Endometrium (tissue), 2 donors: ENCODE results near the gene DGKQ.
"Not testable (repeated sequence)": the region's sequence is repeated elsewhere in the genome, so short reads cannot be mapped to it uniquely, and the experiment has no call there.

Source experiments
- FAIRE-seq: peaks from 2 replicates; lab custom pipeline; 2012; peaks lifted over from hg19 to GRCh38; lab: Jason Lieb, UNC
- donor health status: control.
- donor health status: control.

DGKQ gene

DNA sequence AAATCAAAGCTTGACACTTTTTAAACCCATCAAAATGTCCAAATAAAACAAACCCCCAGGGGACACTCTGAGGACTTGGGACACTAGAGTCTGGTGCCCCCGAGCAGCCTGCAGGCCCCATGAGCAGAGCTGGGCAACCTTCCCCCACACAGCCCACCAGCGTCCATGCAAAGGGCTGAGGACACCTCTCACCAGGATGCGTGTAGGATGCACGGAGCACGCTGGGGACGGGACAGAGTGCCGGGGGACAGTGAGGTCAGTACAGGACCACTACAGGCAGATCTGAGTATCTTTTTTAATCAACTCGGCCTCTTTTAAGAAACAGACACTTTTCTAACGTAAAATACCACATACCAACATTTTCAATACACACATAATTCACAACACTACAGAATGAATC is 48.2 kb downstream of the DGKQ start:
- FAIRE-seq, result no peak

DNA sequence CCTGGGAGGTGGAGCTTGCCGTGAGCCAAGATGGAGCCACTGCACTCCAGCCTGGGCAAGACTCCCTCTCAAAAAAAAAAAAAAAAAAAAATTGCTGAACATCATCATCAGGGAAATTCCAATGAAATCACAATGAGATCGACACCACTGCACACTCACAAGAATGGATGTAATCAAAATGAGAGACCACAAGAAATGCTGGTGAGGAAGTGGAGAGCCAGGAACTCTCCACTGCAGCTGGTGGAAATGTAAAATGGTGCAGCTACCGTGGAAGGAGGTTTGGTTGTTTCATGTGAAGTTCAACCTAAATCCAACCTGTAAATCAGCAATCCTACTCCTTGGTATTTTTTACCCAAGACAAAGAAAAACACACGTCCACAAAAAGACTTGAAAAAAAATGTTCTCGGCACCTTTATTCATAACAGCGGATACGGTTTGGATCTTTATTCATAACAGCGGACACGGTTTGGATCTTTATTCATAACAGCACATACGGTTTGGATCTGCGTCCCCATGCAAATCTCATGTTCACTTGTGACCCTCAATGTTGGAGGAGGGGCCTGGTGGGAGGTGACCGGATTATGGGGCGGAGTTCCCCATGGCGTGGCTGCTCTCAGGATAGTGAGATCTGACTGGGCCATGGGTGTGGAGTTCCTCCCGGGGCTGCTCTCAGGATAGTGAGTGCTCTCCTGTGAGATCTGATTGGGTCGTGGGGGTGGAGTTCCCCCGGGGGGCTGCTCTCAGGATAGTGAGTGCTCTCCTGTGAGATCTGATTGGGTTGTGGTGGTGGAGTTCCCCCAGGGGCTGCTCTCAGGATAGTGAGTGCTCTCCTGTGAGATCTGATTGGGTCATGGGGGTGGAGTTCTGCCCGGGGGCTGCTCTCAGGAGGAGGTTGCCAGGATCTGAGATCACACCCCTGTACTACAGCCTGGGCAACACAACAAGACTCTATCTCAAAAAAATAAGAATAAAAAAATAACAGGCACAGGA is 49.0 kb downstream of the DGKQ start:
- no peak for FAIRE-seq

DNA sequence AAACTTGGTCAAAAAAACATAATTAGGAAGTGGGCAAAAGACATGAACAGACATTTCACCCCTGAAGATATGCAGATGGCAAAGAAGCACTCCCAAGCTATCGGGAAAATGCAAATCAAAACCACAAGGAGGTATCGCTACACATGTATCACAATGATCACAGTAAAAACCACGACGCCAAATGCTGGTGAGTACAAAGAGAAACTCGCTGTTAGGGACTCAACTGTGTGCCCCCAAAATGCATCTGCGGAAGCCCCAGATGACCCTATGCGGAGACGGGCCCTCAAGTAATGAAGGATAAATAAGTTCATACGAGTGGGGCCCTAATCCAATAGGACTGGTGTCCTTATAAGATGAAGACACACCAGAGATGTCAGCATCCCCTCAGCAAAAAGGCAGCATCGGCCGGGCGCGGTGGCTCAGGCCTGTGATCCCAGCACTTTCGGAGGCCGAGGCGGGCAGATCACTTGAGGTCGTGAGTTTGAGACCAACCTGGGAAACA is 51.5 kb downstream of the DGKQ start:
- no peak for FAIRE-seq

DNA sequence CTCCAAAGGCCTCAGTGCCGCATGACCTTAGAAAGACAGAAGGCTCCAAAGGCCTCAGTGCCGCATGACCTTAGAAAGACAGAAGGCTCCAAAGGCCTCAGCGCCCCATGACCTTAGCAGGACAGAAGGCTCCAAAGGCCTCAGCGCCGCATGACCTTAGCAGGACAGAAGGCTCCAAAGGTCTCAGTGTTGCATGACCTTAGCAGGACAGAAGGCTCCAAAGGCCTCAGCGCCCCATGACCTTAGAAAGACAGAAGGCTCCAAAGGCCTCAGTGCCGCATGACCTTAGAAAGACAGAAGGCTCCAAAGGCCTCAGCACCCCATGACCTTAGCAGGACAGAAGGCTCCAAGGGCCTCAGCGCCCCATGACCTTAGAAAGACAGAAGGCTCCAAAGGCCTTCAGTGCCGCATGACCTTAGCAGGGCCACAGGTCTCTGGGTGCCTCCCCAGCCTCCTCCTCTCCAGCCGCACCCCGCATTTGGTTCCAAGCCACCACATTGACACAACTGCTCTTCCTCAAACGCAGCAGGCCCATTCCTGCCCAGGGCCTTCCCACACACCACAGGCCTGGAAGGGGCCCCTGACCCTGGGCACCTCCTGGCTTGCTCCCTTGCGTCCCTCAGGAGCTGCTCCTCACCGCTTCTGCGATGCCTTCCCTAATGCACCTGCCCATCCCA is 54.2 kb downstream of the DGKQ start:
- FAIRE-seq, result not testable (repeated sequence)

DNA sequence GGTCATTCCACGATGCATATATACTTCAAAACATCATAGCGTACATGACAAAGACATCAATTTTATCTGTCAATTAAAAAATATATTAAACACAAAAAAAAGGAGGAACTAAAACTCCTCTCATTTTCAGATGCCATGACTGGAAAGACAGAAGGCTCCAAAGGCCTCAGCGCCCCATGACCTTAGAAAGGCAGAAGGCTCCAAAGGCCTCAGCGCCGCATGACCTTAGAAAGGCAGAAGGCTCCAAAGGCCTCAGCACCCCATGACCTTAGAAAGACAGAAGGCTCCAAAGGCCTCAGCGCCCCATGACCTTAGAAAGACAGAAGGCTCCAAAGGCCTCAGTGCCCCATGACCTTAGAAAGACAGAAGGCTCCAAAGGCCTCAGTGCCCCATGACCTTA is 54.8 kb downstream of the DGKQ start:
- not testable (repeated sequence) for FAIRE-seq

DNA sequence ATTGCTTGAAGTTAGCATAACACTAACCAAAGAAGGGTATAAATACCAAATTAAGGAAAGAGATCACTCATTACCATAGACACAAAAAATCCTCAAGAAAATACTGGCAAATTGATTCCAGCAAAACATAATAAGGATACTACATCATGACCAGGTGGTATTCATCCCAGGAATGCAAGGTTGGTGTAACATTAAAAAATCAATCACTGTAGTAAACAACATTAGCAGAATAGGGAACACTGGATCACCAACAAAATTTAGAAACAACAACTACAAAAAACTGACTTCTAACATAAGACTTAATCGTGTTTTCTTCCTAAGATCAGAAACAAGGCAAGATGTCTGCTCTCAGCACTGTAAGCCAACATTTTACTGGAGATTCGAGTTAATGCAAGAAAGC is 55.4 kb downstream of the DGKQ start:
- no peak for FAIRE-seq

DNA sequence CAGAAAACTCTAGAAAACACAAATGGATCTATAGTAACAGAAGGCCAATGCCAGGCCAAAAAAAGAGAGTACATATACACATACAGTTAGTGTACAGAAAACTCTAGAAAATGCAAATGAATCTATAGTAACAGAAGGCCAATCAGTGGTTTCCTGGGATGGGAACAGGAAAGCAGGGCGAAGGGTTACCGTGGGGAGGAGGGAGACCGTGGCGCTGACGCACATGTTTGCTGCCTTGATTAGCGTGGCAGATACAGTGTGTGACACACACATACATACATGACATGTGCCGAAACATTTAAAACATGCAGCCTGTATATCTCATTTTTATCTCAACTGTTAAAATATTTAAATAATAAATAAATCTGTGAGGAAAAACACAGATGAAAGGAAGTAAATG is 55.9 kb downstream of the DGKQ start:
- no peak for FAIRE-seq

DNA sequence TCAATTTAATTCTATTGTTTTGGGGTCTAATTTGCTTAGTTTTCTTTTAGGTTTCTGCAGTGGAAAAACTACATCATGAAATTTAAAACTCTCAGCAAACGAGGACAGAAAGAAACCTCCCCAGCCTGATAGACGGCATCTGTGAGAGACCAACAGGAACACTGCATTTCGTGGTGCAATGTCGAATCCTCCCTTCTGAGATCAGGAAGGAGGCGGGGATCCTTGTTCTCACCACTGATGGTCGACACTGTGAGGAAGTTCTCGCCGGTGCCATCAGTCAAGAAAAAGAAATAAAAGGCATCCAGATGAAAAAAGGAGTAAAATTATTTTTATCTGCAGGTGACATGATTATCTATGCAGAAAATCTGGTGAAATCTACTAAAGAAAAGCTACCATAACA is 57.8 kb downstream of the DGKQ start:
- no peak for FAIRE-seq

DNA sequence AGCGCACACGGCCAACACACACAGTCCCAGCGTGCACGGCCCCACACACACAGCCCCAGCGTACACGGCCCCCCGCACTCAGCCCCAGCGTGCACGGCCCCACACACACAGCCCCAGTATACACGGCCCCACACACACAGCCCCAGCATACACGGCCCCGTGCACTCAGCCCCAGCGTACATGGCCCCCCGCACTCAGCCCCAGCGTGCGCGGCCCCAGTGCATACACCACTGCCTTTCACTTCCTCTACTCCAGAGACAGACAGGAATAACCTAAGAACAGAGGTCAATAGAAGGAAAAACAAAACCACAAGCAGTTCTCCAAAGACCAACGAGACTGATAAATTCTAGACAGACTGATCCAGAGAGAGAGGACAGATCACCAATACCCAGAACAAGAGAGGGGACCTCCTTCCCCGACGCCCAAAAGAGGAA is 58.3 kb downstream of the DGKQ start:
- no peak for FAIRE-seq

DNA sequence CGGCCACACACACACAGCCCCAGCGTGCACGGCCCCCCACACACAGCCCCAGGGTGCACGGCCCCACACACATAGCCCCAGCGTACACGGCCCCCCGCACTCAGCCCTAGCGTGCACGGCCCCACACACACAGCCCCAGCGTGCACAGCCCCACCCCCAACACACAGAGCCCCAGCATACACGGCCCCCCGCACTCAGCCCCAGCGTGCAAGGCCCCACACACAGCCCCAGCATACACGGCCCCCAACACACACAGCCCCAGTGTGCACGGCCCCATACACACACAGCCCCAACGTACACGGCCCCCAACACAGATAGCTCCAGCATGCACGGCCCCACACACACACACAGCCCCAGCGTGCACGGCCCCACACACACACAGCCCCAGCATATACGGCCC is 58.8 kb downstream of the DGKQ start:
- FAIRE-seq, result no peak

DNA sequence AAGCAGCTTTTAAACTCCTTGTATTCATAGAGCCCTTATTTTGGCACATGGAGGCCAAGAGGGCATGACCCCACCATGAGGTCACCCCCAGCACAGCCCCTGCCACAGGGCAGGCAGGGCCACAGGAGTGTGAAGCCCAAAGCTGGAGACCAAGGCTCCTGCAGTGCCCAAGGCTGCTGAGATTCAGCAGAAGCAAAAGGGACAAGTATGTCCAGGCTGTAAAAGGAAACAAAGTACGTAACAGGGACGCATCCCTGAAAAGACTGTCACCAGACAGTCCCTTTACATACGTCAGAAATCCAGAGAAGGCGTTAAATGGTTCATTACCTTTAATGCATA is 60.1 kb downstream of the DGKQ start:
- no peak for FAIRE-seq

DNA sequence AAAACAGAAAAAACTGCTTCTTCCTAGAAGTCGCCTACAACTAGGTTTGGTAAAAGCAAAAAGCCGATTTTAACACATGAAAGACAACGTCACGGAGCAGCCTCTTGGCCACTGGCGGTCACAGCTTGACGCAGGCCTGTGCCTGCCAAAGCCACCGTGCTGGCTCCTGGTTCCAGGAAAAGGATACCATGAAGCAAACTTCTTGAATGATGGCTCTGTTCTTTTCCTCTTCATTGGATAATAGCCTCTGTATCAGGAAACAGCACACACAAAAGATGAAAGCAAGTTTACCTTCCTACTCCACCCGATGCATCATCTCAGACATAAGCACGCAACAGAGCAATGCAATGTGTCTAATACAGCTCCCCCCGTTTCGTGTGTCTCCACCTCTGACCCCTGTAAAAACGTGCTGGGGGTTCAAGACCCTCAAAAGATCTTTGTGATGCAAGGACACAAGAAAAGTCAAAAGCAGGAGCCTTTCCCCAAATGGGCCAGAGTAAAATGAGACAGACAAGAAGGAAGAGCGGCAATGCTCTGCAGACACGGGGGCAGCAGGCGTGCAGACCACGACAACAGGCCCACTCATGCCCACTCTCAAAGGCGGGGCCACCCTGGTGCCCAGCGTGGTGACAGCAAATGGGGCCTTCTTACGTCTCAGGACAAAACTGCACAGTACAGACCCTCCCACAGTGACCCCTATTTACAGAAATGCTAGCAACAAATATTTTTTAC is 60.7 kb downstream of the DGKQ start:
- FAIRE-seq, result no peak

DNA sequence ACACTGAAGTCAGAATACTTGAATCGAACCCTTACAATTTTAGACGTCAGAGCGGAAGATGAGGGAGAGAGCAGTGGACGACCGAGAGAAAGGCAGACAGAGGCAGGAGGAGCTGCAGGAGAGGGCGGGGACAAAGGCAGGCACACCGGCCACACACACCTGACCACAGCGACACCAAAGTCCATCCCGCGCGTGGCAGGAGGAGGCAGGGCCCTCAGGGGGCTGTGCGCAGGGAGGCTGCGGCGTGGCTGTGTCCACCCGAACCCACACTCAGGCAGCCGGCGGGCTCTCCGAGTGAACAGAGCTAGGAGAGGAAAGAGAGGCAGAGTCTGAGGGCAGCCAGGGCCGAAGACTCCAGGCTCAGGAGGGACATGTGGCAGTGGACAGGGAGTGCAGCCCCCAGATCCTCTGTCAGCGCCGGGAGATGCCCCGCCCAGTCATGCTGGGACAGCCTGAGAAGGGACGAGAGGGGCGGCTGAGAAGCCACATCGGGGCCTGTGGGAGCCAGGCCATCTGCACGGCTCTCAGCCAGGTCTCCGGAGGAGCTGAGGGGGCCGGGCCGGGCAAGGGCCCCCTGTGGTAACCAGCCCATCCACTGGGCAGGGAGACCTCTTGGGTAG is 61.4 kb downstream of the DGKQ start:
- FAIRE-seq, result no peak

DNA sequence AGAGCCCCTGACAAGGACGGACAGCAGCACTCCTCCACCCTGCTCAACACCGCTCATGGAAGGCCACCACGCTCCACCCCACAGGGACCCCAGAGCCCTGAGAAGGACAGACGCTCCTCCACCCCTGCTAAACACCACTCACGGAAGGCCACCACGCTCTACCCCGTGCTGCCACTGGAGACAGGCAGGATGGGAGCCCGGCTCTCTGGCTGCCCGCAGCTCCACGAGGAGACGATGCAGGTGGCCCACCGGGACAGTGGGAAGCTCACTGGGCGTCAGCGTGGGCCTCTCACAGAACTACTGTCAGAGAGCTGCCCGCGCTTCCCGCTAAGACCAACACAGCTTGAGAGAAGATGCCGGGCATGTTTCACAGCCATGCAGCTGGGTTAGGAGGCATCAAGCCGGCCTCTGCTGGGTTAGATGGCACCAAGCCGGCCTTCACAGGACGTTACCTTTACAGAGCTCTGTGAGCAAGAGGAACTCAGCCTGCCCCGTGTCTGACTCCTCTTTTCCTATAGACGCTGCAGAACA is 62.1 kb downstream of the DGKQ start:
- FAIRE-seq, result no peak

DNA sequence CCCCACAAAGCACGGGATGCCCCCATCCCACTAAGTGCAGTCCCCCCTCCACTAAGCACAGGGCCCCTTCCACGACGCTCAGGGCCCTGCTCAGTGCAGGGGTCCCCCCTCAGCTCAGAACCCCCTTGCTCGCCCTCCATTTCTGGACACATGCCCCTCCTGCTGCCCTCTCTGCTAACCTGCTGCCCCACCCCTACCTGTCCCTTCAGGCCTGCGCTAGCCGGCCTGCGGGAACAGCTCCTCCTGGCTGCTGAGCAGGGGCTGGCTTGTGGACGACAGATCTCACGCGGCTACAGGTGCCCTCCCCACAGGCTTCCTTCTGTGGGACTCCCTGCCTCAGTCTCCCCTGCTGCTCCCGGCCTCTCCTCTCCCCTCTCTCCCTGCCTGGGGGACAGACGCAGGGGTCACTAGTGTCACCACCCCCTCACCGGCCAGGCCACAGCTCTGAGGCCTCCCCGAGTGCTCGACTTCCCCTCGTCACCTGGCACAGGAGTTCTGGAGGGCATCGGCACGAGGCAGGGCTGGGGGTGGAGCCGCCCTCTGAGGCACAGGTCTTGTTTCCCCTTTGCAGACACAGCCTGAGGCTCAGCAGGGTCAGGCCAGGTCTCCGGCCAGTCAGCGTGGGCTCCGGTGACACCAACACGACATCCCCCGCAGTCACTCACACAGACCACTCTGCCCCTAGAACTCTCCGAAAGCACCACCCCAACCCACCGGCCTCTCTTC is 62.8 kb downstream of the DGKQ start:
- no peak for FAIRE-seq

DNA sequence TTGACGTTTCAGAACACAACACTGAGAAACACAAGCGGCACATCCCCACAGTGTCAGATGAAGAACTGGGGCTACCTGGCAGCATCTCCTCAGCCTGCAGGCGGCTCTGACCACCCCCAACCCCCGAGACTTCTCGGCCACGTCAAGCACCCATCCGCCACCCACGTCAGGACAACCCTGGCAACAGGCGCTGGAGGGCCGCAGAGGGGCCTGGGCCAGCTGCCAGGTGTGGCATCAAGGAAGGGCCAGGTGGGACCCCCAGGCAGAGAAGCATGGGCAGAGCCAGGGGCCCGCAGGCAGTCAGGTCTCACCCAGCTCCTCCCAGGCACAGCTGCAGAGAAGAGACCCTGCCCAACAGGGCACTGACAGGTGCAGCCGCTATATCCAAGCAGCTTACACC is 63.5 kb downstream of the DGKQ start:
- no peak for FAIRE-seq

DNA sequence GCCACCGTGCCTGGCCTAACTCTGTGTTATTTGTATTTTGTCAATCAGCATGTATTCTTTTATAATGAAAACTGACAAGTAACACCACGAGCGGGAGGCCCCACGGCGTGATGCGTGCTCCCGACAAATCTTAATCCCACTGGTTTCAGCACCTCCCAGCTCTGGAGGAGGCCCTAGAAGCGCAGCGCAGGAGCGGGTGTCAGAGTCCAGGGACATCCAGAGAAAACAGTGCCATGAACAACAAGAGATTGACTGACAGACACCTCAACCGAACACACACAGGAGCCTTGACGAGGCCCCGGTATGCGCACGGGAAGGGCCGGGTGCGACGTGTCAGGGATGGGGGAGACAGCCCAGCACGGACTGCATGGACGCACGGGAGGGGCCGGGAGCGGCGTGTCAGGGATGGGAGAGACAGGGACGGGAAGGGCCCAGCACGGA is 64.2 kb downstream of the DGKQ start:
- no peak for FAIRE-seq
